Tibial nerve (tissue), 4 donors: Measurements from ENCODE around the gene THSD4. TPM values are rescaled to one million over a fixed set of nuclear protein-coding genes. Genes with fewer than 3 reads are reported as not detected.

Source experiments
- DNase-seq, 2 donors: peaks; one replicate each; pipeline ENCODE4 v3.0.0-alpha.2; 2019; ENCODE audit warnings: low spot score in 2 of 2
- H3K27ac ChIP-seq, 4 donors: fragments of 200-600 bp; sonication (generic) in 3 of 4; one replicate each; pipeline ENCODE4 v1.5.1; 2017 to 2019; ENCODE audit warnings: mild to moderate bottlenecking in 1 of 4
- H3K27me3 ChIP-seq, 2 donors: fragments of 200-600 bp; sonication (generic) in 1 of 2; one replicate each; pipeline versions ENCODE4 v1.5.1 to v1.6.0; 2017 to 2019
- H3K36me3 ChIP-seq, 3 donors: fragments of 200-600 bp; sonication (generic); one replicate each; pipeline ENCODE4 v1.5.1; 2018 to 2019
- H3K4me1 ChIP-seq, 4 donors: fragments of 200-600 bp; sonication (generic) in 3 of 4; one replicate each; pipeline ENCODE4 v1.5.1; 2017 to 2019
- H3K4me3 ChIP-seq, 4 donors: fragments of 200-600 bp; sonication (generic) in 3 of 4; one replicate each; pipeline ENCODE4 v1.5.1; 2017 to 2019; ENCODE audit warnings: mild to moderate bottlenecking in 1 of 4, moderate library complexity in 1 of 4
- H3K9me3 ChIP-seq, 4 donors: fragments of 200-600 bp; sonication (generic) in 3 of 4; one replicate each; pipeline ENCODE4 v1.5.1; 2017 to 2019
- CTCF ChIP-seq, 5 experiments: fragments of 200-600 bp in 3 of 5; fragments of 450-650 bp in 2 of 5; sonication (generic) in 3 of 5; IDR thresholded peaks; one replicate each; pipeline ENCODE4 v1.5.1; 2016 to 2019; ENCODE audit warnings: antibody characterized with exemption in 5 of 5, mild to moderate bottlenecking in 3 of 5, moderate library complexity in 2 of 5
- EP300 ChIP-seq, 2 donors: sonication (generic); formaldehyde crosslinking; IDR thresholded peaks; one replicate each; pipeline ENCODE4 v1.6.1; 2017; ENCODE audit warnings: antibody characterized with exemption in 2 of 2, mild to moderate bottlenecking in 1 of 2
- POLR2A ChIP-seq, 2 donors: fragments of 450-650 bp; IDR thresholded peaks; one replicate each; pipeline ENCODE4 v1.6.1; 2017; ENCODE audit warnings: antibody characterized with exemption in 2 of 2, mild to moderate bottlenecking in 2 of 2, moderate library complexity in 2 of 2
- WGBS, 2 donors: methylation state at CpG; one replicate each; pipeline ENCODE4 v1.1.5; 2018; 5-methylcytosine and 5-hydroxymethylcytosine counted together
- total RNA-seq, 4 donors: library from RNA; depleted of rRNA; stranded (reverse); fragments of >200 nt; gene quantifications; one replicate each; pipeline ENCODE4 v1.1.0, GENCODE V29; 2016

Gene THSD4
- total RNA-seq, 4 donors from 2014 or later = 9.6 to 25.1 (median 21.2) TPM

GRCh38 chr15:71449363-71449762, 334.1 kb downstream of the THSD4 start:
- H3K4me1 ChIP-seq = peaks cover 0 to 9% (median 0%) of the 10 kb centered on the region in 4 donors
- no peak for TF ChIP-seq POLR2A (IDR thresholded peaks at IDR 0.05)
- no peak overlapping the region for H3K4me3 ChIP-seq
- no peak overlapping the region for H3K27ac ChIP-seq
- no peaks in the 10 kb centered on the region for H3K27me3 ChIP-seq
- no peaks in the 10 kb centered on the region for H3K9me3 ChIP-seq
- WGBS, 2 donors = 65 to 72% methylated on average over 3 of the region's 3 CpGs
- no peaks in the 10 kb centered on the region for H3K36me3 ChIP-seq
- DNase-seq = no peak

- no peaks in the 10 kb centered on the region for H3K36me3 ChIP-seq
- H3K27me3 ChIP-seq = no peaks in the 10 kb centered on the region
- no peak for DNase-seq
- peaks cover 0 to 14% (median 0%) of the 10 kb centered on the region in 4 donors for H3K4me1 ChIP-seq
- H3K4me3 ChIP-seq = no peak overlapping the region
- no peak for TF ChIP-seq EP300 (IDR thresholded peaks at IDR 0.05)
- TF ChIP-seq CTCF (IDR thresholded peaks at IDR 0.05) = no peak
- no peak for TF ChIP-seq POLR2A (IDR thresholded peaks at IDR 0.05)
- 66 to 68% methylated on average over 5 of the region's 5 CpGs for WGBS, 2 donors
- no peaks in the 10 kb centered on the region for H3K9me3 ChIP-seq
- no peak overlapping the region for H3K27ac ChIP-seq
These were observed 334.7 kb downstream of the THSD4 start for GRCh38 chr15:71449956-71450355.

GRCh38 chr15:71451130-71451529, 335.9 kb downstream of the THSD4 start:
- TF ChIP-seq POLR2A (IDR thresholded peaks at IDR 0.05) (no peak), CTCF (IDR thresholded peaks at IDR 0.05) (no peak), EP300 (IDR thresholded peaks at IDR 0.05) (no peak)
- no peak for DNase-seq
- Histone ChIP-seq H3K4me1 (peaks cover 0 to 23% (median 0%) of the 10 kb centered on the region in 4 donors), H3K27me3 (no peaks in the 10 kb centered on the region), H3K36me3 (no peaks in the 10 kb centered on the region), H3K9me3 (no peaks in the 10 kb centered on the region), H3K27ac (no peak overlapping the region), H3K4me3 (no peak overlapping the region)
- 90 to 96% methylated on average over 4 of the region's 4 CpGs for WGBS, 2 donors

GRCh38 chr15:71452893-71453292, 337.6 kb downstream of the THSD4 start:
- DNase-seq = no peak
- WGBS, 2 donors = 78 to 87% methylated on average over 3 of the region's 3 CpGs
- TF ChIP-seq EP300 (IDR thresholded peaks at IDR 0.05) (no peak), CTCF (IDR thresholded peaks at IDR 0.05) (no peak), POLR2A (IDR thresholded peaks at IDR 0.05) (no peak)
- Histone ChIP-seq H3K27me3 (no peaks in the 10 kb centered on the region), H3K4me1 (peaks cover 0 to 18% (median 0%) of the 10 kb centered on the region in 4 donors), H3K27ac (no peak overlapping the region), H3K36me3 (no peaks in the 10 kb centered on the region), H3K9me3 (no peaks in the 10 kb centered on the region), H3K4me3 (no peak overlapping the region)

- no peaks in the 10 kb centered on the region for H3K36me3 ChIP-seq
- no peak for DNase-seq
- H3K4me3 ChIP-seq = no peak overlapping the region
- H3K9me3 ChIP-seq = no peaks in the 10 kb centered on the region
- no peak for TF ChIP-seq EP300 (IDR thresholded peaks at IDR 0.05)
- no peak for TF ChIP-seq CTCF (IDR thresholded peaks at IDR 0.05)
- TF ChIP-seq POLR2A (IDR thresholded peaks at IDR 0.05) = no peak
- H3K4me1 ChIP-seq = peaks cover 0 to 14% (median 0%) of the 10 kb centered on the region in 4 donors
- H3K27ac ChIP-seq = peak overlapping the region in 1 of 4 donors; percentile 21
- 49 to 68% methylated on average over 6 of the region's 6 CpGs for WGBS, 2 donors
- H3K27me3 ChIP-seq = no peaks in the 10 kb centered on the region
These were observed 339.3 kb downstream of the THSD4 start for GRCh38 chr15:71454462-71454996.

GRCh38 chr15:71455107-71455506, 339.8 kb downstream of the THSD4 start:
- no peak overlapping the region for H3K4me3 ChIP-seq
- no peaks in the 10 kb centered on the region for H3K9me3 ChIP-seq
- TF ChIP-seq POLR2A (IDR thresholded peaks at IDR 0.05) (no peak), EP300 (IDR thresholded peaks at IDR 0.05) (no peak)
- WGBS, 2 donors = 54 to 81% methylated on average over 3 of the region's 3 CpGs
- no peak for DNase-seq
- peaks cover 0 to 14% (median 0%) of the 10 kb centered on the region in 4 donors for H3K4me1 ChIP-seq
- no peaks in the 10 kb centered on the region for H3K36me3 ChIP-seq
- no peak overlapping the region for H3K27ac ChIP-seq
- no peaks in the 10 kb centered on the region for H3K27me3 ChIP-seq
